ENCODE results near the gene DHX15. TPM values are rescaled to one million over a fixed set of nuclear protein-coding genes. Genes with fewer than 3 reads are reported as not detected.

Gene DHX15
- total and polyA plus RNA-seq, 2 experiments from 2014 or later = 226 to 372 TPM

DNA sequence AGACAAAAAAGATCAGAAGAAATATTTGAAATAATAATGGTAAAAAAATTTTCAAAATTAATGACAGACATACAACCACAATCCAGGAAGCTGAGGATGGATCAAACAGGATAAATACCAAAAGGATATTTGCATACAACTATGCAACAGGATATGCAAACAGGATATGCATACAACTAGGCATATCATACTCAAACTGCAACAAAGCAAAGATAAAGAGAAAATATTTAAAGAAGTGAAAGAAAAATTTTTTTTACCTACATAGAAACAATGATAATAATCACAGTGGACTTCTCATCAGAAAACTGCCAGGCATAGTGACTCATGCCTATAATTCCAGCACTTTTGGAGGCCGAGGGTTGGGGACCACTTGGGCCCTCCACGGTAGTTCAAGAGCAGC, 11.3 kb upstream of the DHX15 start:
- Mint-ChIP-seq H3K9me3 (peaks cover 12% of the 10 kb centered on the region), H3K4me3 (no peak overlapping the region), H3K4me1 (peaks cover 9% of the 10 kb centered on the region; the same call in 2 of the 3 replicates), H3K27me3 (ENCODE audit: insufficient read depth, low read depth, poor library complexity) (no peaks in the 10 kb centered on the region), H3K36me3 (ENCODE audit: low read depth) (peaks cover 3% of the 10 kb centered on the region; the same call in 1 of the 3 replicates), H3K27ac (no peak overlapping the region)
- H2AFZ ChIP-seq = no peak overlapping the region
- no peak overlapping the region for H3K27ac ChIP-seq (ENCODE audit: low read depth)
- 0 out of 2 replicates have a peak, but pooled peaks cover 3% of the 10 kb centered on the region for H3K36me3 ChIP-seq (ENCODE audit: insufficient read depth)
- H3K4me3 ChIP-seq = no peak overlapping the region
- no peaks in the 10 kb centered on the region for H3F3A ChIP-seq (replicated peaks; ENCODE audit: low read depth)
- H4K20me1 ChIP-seq (replicated peaks; ENCODE audit: insufficient read depth) = no peaks in the 10 kb centered on the region
- no peaks in the 10 kb centered on the region for H3K79me2 ChIP-seq (replicated peaks; ENCODE audit: insufficient read depth)
- H3K9me2 ChIP-seq (ENCODE audit: insufficient read depth) = no peaks in the 10 kb centered on the region
- DNase-seq (ENCODE audit: low spot score) (no peak), ATAC-seq (no peak)
- H3K27me3 ChIP-seq (ENCODE audit: insufficient read depth) = no peaks in the 10 kb centered on the region
- no peak for TF ChIP-seq EZH2 (IDR thresholded peaks at IDR 0.05; ENCODE audit: low read depth, unreplicated experiment)
- TF ChIP-seq, protein P1, sequence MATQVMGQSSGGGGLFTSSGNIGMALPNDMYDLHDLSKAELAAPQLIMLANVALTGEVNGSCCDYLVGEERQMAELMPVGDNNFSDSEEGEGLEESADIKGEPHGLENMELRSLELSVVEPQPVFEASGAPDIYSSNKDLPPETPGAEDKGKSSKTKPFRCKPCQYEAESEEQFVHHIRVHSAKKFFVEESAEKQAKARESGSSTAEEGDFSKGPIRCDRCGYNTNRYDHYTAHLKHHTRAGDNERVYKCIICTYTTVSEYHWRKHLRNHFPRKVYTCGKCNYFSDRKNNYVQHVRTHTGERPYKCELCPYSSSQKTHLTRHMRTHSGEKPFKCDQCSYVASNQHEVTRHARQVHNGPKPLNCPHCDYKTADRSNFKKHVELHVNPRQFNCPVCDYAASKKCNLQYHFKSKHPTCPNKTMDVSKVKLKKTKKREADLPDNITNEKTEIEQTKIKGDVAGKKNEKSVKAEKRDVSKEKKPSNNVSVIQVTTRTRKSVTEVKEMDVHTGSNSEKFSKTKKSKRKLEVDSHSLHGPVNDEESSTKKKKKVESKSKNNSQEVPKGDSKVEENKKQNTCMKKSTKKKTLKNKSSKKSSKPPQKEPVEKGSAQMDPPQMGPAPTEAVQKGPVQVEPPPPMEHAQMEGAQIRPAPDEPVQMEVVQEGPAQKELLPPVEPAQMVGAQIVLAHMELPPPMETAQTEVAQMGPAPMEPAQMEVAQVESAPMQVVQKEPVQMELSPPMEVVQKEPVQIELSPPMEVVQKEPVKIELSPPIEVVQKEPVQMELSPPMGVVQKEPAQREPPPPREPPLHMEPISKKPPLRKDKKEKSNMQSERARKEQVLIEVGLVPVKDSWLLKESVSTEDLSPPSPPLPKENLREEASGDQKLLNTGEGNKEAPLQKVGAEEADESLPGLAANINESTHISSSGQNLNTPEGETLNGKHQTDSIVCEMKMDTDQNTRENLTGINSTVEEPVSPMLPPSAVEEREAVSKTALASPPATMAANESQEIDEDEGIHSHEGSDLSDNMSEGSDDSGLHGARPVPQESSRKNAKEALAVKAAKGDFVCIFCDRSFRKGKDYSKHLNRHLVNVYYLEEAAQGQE (IDR thresholded peaks at IDR 0.05; ENCODE audit: unreplicated experiment) = no peak
- TF ChIP-seq CREB1 (CRISPR knock-in tag; IDR thresholded peaks at IDR 0.05; ENCODE audit: low read depth) = no peak
- TF ChIP-seq NANOG (IDR thresholded peaks at IDR 0.05; ENCODE audit: borderline replicate concordance) = no peak
- TF ChIP-seq, protein P2, sequence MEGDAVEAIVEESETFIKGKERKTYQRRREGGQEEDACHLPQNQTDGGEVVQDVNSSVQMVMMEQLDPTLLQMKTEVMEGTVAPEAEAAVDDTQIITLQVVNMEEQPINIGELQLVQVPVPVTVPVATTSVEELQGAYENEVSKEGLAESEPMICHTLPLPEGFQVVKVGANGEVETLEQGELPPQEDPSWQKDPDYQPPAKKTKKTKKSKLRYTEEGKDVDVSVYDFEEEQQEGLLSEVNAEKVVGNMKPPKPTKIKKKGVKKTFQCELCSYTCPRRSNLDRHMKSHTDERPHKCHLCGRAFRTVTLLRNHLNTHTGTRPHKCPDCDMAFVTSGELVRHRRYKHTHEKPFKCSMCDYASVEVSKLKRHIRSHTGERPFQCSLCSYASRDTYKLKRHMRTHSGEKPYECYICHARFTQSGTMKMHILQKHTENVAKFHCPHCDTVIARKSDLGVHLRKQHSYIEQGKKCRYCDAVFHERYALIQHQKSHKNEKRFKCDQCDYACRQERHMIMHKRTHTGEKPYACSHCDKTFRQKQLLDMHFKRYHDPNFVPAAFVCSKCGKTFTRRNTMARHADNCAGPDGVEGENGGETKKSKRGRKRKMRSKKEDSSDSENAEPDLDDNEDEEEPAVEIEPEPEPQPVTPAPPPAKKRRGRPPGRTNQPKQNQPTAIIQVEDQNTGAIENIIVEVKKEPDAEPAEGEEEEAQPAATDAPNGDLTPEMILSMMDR (conservative IDR thresholded peaks at IDR 0.05; ENCODE audit: low read depth in 2 of 2) = no peak
- TF ChIP-seq JUNB (IDR thresholded peaks at IDR 0.05; ENCODE audit: unreplicated experiment) = no peak
- no peak for TF ChIP-seq ETS1 (IDR thresholded peaks at IDR 0.05)
- TF ChIP-seq ZNF331 (CRISPR knock-in tag; IDR thresholded peaks at IDR 0.05; ENCODE audit: low read depth) = no peak
- no peak for TF ChIP-seq POLR2AphosphoS5 (IDR thresholded peaks at IDR 0.05; ENCODE audit: low read depth)
- TF ChIP-seq EZH2phosphoT487 (IDR thresholded peaks at IDR 0.05; ENCODE audit: unreplicated experiment) = no peak
- TF ChIP-seq STAT1 (IDR thresholded peaks at IDR 0.05; ENCODE audit: unreplicated experiment) = no peak
- TF ChIP-seq, protein P3, sequence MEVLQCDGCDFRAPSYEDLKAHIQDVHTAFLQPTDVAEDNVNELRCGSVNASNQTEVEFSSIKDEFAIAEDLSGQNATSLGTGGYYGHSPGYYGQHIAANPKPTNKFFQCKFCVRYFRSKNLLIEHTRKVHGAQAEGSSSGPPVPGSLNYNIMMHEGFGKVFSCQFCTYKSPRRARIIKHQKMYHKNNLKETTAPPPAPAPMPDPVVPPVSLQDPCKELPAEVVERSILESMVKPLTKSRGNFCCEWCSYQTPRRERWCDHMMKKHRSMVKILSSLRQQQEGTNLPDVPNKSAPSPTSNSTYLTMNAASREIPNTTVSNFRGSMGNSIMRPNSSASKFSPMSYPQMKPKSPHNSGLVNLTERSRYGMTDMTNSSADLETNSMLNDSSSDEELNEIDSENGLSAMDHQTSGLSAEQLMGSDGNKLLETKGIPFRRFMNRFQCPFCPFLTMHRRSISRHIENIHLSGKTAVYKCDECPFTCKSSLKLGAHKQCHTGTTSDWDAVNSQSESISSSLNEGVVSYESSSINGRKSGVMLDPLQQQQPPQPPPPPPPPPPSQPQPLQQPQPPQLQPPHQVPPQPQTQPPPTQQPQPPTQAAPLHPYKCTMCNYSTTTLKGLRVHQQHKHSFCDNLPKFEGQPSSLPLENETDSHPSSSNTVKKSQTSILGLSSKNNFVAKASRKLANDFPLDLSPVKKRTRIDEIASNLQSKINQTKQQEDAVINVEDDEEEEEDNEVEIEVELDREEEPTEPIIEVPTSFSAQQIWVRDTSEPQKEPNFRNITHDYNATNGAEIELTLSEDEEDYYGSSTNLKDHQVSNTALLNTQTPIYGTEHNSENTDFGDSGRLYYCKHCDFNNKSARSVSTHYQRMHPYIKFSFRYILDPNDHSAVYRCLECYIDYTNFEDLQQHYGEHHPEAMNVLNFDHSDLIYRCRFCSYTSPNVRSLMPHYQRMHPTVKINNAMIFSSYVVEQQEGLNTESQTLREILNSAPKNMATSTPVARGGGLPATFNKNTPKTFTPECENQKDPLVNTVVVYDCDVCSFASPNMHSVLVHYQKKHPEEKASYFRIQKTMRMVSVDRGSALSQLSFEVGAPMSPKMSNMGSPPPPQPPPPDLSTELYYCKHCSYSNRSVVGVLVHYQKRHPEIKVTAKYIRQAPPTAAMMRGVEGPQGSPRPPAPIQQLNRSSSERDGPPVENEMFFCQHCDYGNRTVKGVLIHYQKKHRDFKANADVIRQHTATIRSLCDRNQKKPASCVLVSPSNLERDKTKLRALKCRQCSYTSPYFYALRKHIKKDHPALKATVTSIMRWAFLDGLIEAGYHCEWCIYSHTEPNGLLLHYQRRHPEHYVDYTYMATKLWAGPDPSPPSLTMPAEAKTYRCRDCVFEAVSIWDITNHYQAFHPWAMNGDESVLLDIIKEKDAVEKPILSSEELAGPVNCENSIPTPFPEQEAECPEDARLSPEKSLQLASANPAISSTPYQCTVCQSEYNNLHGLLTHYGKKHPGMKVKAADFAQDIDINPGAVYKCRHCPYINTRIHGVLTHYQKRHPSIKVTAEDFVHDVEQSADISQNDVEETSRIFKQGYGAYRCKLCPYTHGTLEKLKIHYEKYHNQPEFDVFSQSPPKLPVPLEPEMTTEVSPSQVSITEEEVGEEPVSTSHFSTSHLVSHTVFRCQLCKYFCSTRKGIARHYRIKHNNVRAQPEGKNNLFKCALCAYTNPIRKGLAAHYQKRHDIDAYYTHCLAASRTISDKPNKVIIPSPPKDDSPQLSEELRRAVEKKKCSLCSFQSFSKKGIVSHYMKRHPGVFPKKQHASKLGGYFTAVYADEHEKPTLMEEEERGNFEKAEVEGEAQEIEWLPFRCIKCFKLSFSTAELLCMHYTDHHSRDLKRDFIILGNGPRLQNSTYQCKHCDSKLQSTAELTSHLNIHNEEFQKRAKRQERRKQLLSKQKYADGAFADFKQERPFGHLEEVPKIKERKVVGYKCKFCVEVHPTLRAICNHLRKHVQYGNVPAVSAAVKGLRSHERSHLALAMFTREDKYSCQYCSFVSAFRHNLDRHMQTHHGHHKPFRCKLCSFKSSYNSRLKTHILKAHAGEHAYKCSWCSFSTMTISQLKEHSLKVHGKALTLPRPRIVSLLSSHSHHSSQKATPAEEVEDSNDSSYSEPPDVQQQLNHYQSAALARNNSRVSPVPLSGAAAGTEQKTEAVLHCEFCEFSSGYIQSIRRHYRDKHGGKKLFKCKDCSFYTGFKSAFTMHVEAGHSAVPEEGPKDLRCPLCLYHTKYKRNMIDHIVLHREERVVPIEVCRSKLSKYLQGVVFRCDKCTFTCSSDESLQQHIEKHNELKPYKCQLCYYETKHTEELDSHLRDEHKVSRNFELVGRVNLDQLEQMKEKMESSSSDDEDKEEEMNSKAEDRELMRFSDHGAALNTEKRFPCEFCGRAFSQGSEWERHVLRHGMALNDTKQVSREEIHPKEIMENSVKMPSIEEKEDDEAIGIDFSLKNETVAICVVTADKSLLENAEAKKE (CRISPR knock-in tag; IDR thresholded peaks at IDR 0.05) = no peak
- no peak for TF ChIP-seq ZNF114 (CRISPR knock-in tag; IDR thresholded peaks at IDR 0.05)
- H3K4me1 ChIP-seq (ENCODE audit: insufficient read depth) = peaks cover 17% of the 10 kb centered on the region
- H3K4me2 ChIP-seq = no peak overlapping the region

All from GM23338 (cell line).